ENCODE results near the gene VPS16.

Gene VPS16

GRCh38 chr20:2869381-2869780 is 28.8 kb downstream of the VPS16 start:
- no peak overlapping the region for H3K27ac Mint-ChIP-seq
- DNase-seq (ENCODE audit: low spot score in 2 of 2) = no peak
- peaks cover 28% of the 10 kb centered on the region for H3K36me3 Mint-ChIP-seq
- ATAC-seq = no peak
- H3K4me1 Mint-ChIP-seq = peaks cover 59% of the 10 kb centered on the region
- H3K9me3 Mint-ChIP-seq = no peaks in the 10 kb centered on the region
- H3K4me3 Mint-ChIP-seq = no peak overlapping the region

- ATAC-seq = no peak
- Mint-ChIP-seq H3K36me3 (peaks cover 32% of the 10 kb centered on the region), H3K4me1 (peaks cover 59% of the 10 kb centered on the region), H3K4me3 (peak overlapping the region; percentile 93), H3K9me3 (no peaks in the 10 kb centered on the region), H3K27ac (peak overlapping the region; percentile 75)
- DNase-seq (ENCODE audit: low spot score in 2 of 2) = no peak
Measured at GRCh38 chr20:2871111-2871465, 30.5 kb downstream of the VPS16 start.

GRCh38 chr20:2871661-2872458 is 31.3 kb downstream of the VPS16 start:
- H3K36me3 Mint-ChIP-seq = peaks cover 32% of the 10 kb centered on the region
- peak in 1 of 2 donors; percentile 16 for DNase-seq (ENCODE audit: low spot score in 2 of 2)
- H3K27ac Mint-ChIP-seq = peak overlapping the region; percentile 75
- H3K4me1 Mint-ChIP-seq = peaks cover 61% of the 10 kb centered on the region
- ATAC-seq = peak; percentile 1
- peak overlapping the region; percentile 93 for H3K4me3 Mint-ChIP-seq
- H3K9me3 Mint-ChIP-seq = no peaks in the 10 kb centered on the region

GRCh38 chr20:2872459-2873009 is 32.0 kb downstream of the VPS16 start:
- peak overlapping the region; percentile 93 for H3K4me3 Mint-ChIP-seq
- DNase-seq (ENCODE audit: low spot score in 2 of 2) = peak; percentile 61 to 86
- ATAC-seq = peak; percentile 61
- H3K4me1 Mint-ChIP-seq = peaks cover 56% of the 10 kb centered on the region
- peak overlapping the region; percentile 89 for H3K27ac Mint-ChIP-seq
- no peaks in the 10 kb centered on the region for H3K9me3 Mint-ChIP-seq
- H3K36me3 Mint-ChIP-seq = peaks cover 32% of the 10 kb centered on the region

GRCh38 chr20:2873010-2873746 is 32.6 kb downstream of the VPS16 start, which contains the start of gene PTPRA:
Gene PTPRA (plus strand): TSS chr20:2873481. CDS start chr20:2964278, 90,797 bp downstream.
- Mint-ChIP-seq H3K4me3 (peak within 1 kb of the TSS; percentile 93), H3K27ac (peak within 1 kb of the TSS; percentile 91), H3K9me3 (no peaks in the 10 kb centered on the region), H3K4me1 (peaks cover 53% of the 10 kb centered on the region), H3K36me3 (peaks cover 33% of the 10 kb centered on the region)
- DNase-seq (ENCODE audit: low spot score in 2 of 2) = peak; percentile 86 to 95
- peak; percentile 96 for ATAC-seq

- Mint-ChIP-seq H3K27ac (peak overlapping the region; percentile 91), H3K36me3 (peaks cover 36% of the 10 kb centered on the region), H3K4me3 (peak overlapping the region; percentile 93), H3K4me1 (peaks cover 58% of the 10 kb centered on the region), H3K9me3 (no peaks in the 10 kb centered on the region)
- DNase-seq (ENCODE audit: low spot score in 2 of 2) = peak; percentile 54 to 84
- no peak for ATAC-seq
Measured at GRCh38 chr20:2873747-2874041, 33.1 kb downstream of the VPS16 start.

GRCh38 chr20:2874456-2874855 is 33.9 kb downstream of the VPS16 start:
- Mint-ChIP-seq H3K4me1 (peaks cover 64% of the 10 kb centered on the region), H3K27ac (peak overlapping the region; percentile 91)

GRCh38 chr20:2875690-2876203 is 35.2 kb downstream of the VPS16 start:
- no peak overlapping the region for H3K27ac Mint-ChIP-seq
- no peak for ATAC-seq

More at GRCh38 chr20:2874456-2874855, 33.9 kb downstream of the VPS16 start:
- Mint-ChIP-seq H3K4me3 (peak overlapping the region; percentile 93), H3K36me3 (peaks cover 36% of the 10 kb centered on the region), H3K9me3 (no peaks in the 10 kb centered on the region)
- ATAC-seq = no peak
- no peak for DNase-seq (ENCODE audit: low spot score in 2 of 2)

GRCh38 chr20:2878515-2878914 is 38.0 kb downstream of the VPS16 start:
- DNase-seq (ENCODE audit: low spot score in 2 of 2) = no peak
- H3K4me1 Mint-ChIP-seq = peaks cover 56% of the 10 kb centered on the region
- H3K27ac Mint-ChIP-seq = peak overlapping the region; percentile 20
- H3K36me3 Mint-ChIP-seq = peaks cover 34% of the 10 kb centered on the region
- no peak overlapping the region for H3K4me3 Mint-ChIP-seq
- no peaks in the 10 kb centered on the region for H3K9me3 Mint-ChIP-seq
- ATAC-seq = no peak

More at GRCh38 chr20:2875690-2876203, 35.2 kb downstream of the VPS16 start:
- Mint-ChIP-seq H3K4me1 (peaks cover 68% of the 10 kb centered on the region), H3K9me3 (no peaks in the 10 kb centered on the region), H3K4me3 (peak overlapping the region; percentile 93), H3K36me3 (peaks cover 36% of the 10 kb centered on the region)
- DNase-seq (ENCODE audit: low spot score in 2 of 2) = no peak

- peak overlapping the region; percentile 20 for H3K27ac Mint-ChIP-seq
- no peak for DNase-seq (ENCODE audit: low spot score in 2 of 2)
Measured at GRCh38 chr20:2879146-2879545, 38.6 kb downstream of the VPS16 start.

GRCh38 chr20:2880650-2881049 is 40.1 kb downstream of the VPS16 start:
- ATAC-seq (no peak), DNase-seq (ENCODE audit: low spot score in 2 of 2) (no peak)
- H3K4me3 Mint-ChIP-seq = no peak overlapping the region
- no peak overlapping the region for H3K27ac Mint-ChIP-seq
- H3K36me3 Mint-ChIP-seq = peaks cover 32% of the 10 kb centered on the region
- H3K9me3 Mint-ChIP-seq = no peaks in the 10 kb centered on the region
- peaks cover 63% of the 10 kb centered on the region for H3K4me1 Mint-ChIP-seq

More at GRCh38 chr20:2879146-2879545, 38.6 kb downstream of the VPS16 start:
- H3K4me3 Mint-ChIP-seq = no peak overlapping the region
- no peak for ATAC-seq
- peaks cover 39% of the 10 kb centered on the region for H3K36me3 Mint-ChIP-seq
- peaks cover 62% of the 10 kb centered on the region for H3K4me1 Mint-ChIP-seq
- no peaks in the 10 kb centered on the region for H3K9me3 Mint-ChIP-seq

GRCh38 chr20:2883726-2884637 is 43.4 kb downstream of the VPS16 start:
- H3K4me3 Mint-ChIP-seq = peak overlapping the region; percentile 40
- H3K27ac Mint-ChIP-seq = peak overlapping the region; percentile 4
- DNase-seq (ENCODE audit: low spot score in 2 of 2) (no peak), ATAC-seq (peak; percentile 55)
- H3K4me1 Mint-ChIP-seq = peaks cover 64% of the 10 kb centered on the region
- no peaks in the 10 kb centered on the region for H3K9me3 Mint-ChIP-seq
- peaks cover 28% of the 10 kb centered on the region for H3K36me3 Mint-ChIP-seq

- Mint-ChIP-seq H3K4me3 (no peak overlapping the region), H3K9me3 (no peaks in the 10 kb centered on the region), H3K27ac (peak overlapping the region; percentile 32), H3K36me3 (peaks cover 23% of the 10 kb centered on the region), H3K4me1 (peaks cover 76% of the 10 kb centered on the region)
- DNase-seq (ENCODE audit: low spot score in 2 of 2) (peak in 1 of 2 donors; percentile 45), ATAC-seq (no peak)
Measured at GRCh38 chr20:2887715-2888114, 47.2 kb downstream of the VPS16 start.

- Mint-ChIP-seq H3K9me3 (no peaks in the 10 kb centered on the region), H3K27ac (peak overlapping the region; percentile 32), H3K4me3 (no peak overlapping the region), H3K4me1 (peaks cover 79% of the 10 kb centered on the region), H3K36me3 (peaks cover 19% of the 10 kb centered on the region)
- DNase-seq (ENCODE audit: low spot score in 2 of 2) (no peak), ATAC-seq (no peak)
Measured at GRCh38 chr20:2888224-2888955, 47.8 kb downstream of the VPS16 start.
